Activated B cell treated with CpG ODN at 0.5 μM for 24 hours (primary cell): ENCODE measurements around the gene ASB3. TPM values are rescaled to one million over a fixed set of nuclear protein-coding genes. Genes with fewer than 3 reads are reported as not detected.

Experiments
- ATAC-seq: fragments of 200-7000 bp; cut with Tn5 transposase; one replicate; pipeline ENCODE4 v1.10.0; 2021; ENCODE audit warnings: low read depth, mild to moderate bottlenecking, moderate library complexity
- CTCF ChIA-PET: fragments of 350-600 bp; sonication (Branson Sonifier 250); formaldehyde crosslinking; loops from one replicate; lab custom pipeline; 2021; ENCODE audit warnings: antibody characterized with exemption; lab: Charles Lee
- POLR2A ChIA-PET: fragments of 350-600 bp; sonication (Branson Sonifier 250); formaldehyde crosslinking; loops from one replicate; lab custom pipeline; 2021; ENCODE audit warnings: antibody characterized with exemption; lab: Charles Lee
- DNase-seq: peaks from one replicate; pipeline ENCODE4 v3.0.0; 2022
- H3K27ac Mint-ChIP-seq: one replicate; pipeline ENCODE4 v1.8.0; 2020; ENCODE audit warnings: mixed read lengths
- H3K27me3 Mint-ChIP-seq: one replicate; pipeline ENCODE4 v1.8.0; 2021; ENCODE audit warnings: mixed read lengths
- H3K36me3 Mint-ChIP-seq: one replicate; pipeline ENCODE4 v1.8.0; 2021; ENCODE audit warnings: low read depth, mixed read lengths
- H3K4me1 Mint-ChIP-seq: one replicate; pipeline ENCODE4 v1.8.0; 2021; ENCODE audit warnings: mixed read lengths
- H3K4me3 Mint-ChIP-seq: one replicate; pipeline ENCODE4 v1.8.0; 2020; ENCODE audit warnings: mild to moderate bottlenecking, mixed read lengths
- H3K9me3 Mint-ChIP-seq: one replicate; pipeline ENCODE4 v1.8.0; 2020; ENCODE audit warnings: mixed read lengths
- CTCF ChIP-seq: fragments of 200-600 bp; IDR thresholded peaks from one replicate; pipeline ENCODE4 v1.8.0; 2022; ENCODE audit warnings: antibody characterized with exemption, mild to moderate bottlenecking
- intact Hi-C: fragments of 100-400 bp; cut with micrococcal nuclease; formaldehyde crosslinking; loops from one replicate; pipeline ENCODE4 v1.15.1; 2024
- total RNA-seq: library from RNA; stranded (reverse); gene quantifications from 2 replicates; pipeline ENCODE4 v1.2.3, GENCODE V29; 2022

Gene ASB3
- total RNA-seq, 1 donor from 2014 or later: 22.8 TPM

GRCh38 chr2:53740170-53740569 lies 46.6 kb downstream of the ASB3 start:
- intact Hi-C loops: no loop called here
- H3K4me1 Mint-ChIP-seq: no peaks in the 10 kb centered on the region
- peaks cover 32% of the 10 kb centered on the region for H3K36me3 Mint-ChIP-seq
- ATAC-seq: no peak
- H3K9me3 Mint-ChIP-seq: no peaks in the 10 kb centered on the region
- ChIA-PET CTCF (no interaction called here), POLR2A (no interaction called here)
- TF ChIP-seq CTCF: no peak
- no peaks in the 10 kb centered on the region for H3K27me3 Mint-ChIP-seq
- no peak overlapping the region for H3K4me3 Mint-ChIP-seq
- DNase-seq: no peak
- no peak overlapping the region for H3K27ac Mint-ChIP-seq

GRCh38 chr2:53739032-53739431 lies 47.7 kb downstream of the ASB3 start:
- no peak for TF ChIP-seq CTCF
- no peaks in the 10 kb centered on the region for H3K4me1 Mint-ChIP-seq
- ChIA-PET POLR2A (no interaction called here), CTCF (no interaction called here)
- H3K27me3 Mint-ChIP-seq: no peaks in the 10 kb centered on the region
- H3K9me3 Mint-ChIP-seq: no peaks in the 10 kb centered on the region
- H3K36me3 Mint-ChIP-seq: peaks cover 37% of the 10 kb centered on the region
- ATAC-seq: no peak
- intact Hi-C loops: no loop called here
- no peak for DNase-seq
- no peak overlapping the region for H3K4me3 Mint-ChIP-seq
- H3K27ac Mint-ChIP-seq: no peak overlapping the region

- H3K27me3 Mint-ChIP-seq: no peaks in the 10 kb centered on the region
- H3K4me3 Mint-ChIP-seq: no peak overlapping the region
- POLR2A ChIA-PET: no interaction called here
- TF ChIP-seq CTCF: no peak
- no peak overlapping the region for H3K27ac Mint-ChIP-seq
- DNase-seq (no peak), ATAC-seq (no peak)
- peaks cover 6% of the 10 kb centered on the region for H3K4me1 Mint-ChIP-seq
- CTCF ChIA-PET: no interaction called here
- intact Hi-C loops: no loop called here
- H3K36me3 Mint-ChIP-seq: peaks cover 38% of the 10 kb centered on the region
- no peaks in the 10 kb centered on the region for H3K9me3 Mint-ChIP-seq
Observed at GRCh38 chr2:53737091-53737490, 49.7 kb downstream of the ASB3 start.

- Mint-ChIP-seq H3K4me1 (peaks cover 8% of the 10 kb centered on the region), H3K9me3 (peaks cover 7% of the 10 kb centered on the region), H3K27me3 (no peaks in the 10 kb centered on the region), H3K36me3 (peaks cover 57% of the 10 kb centered on the region), H3K4me3 (no peak overlapping the region), H3K27ac (no peak overlapping the region)
- POLR2A ChIA-PET: no interaction called here
- no peak for TF ChIP-seq CTCF
- ATAC-seq (no peak), DNase-seq (no peak)
- intact Hi-C loops: no loop called here
- CTCF ChIA-PET: no interaction called here
Observed at GRCh38 chr2:53729143-53729762, 57.5 kb downstream of the ASB3 start.

GRCh38 chr2:53727921-53728320 lies 58.8 kb downstream of the ASB3 start:
- intact Hi-C loops: no loop called here
- DNase-seq (no peak), ATAC-seq (no peak)
- H3K4me1 Mint-ChIP-seq: peaks cover 2% of the 10 kb centered on the region
- no peaks in the 10 kb centered on the region for H3K27me3 Mint-ChIP-seq
- no peak for TF ChIP-seq CTCF
- H3K36me3 Mint-ChIP-seq: peaks cover 54% of the 10 kb centered on the region
- ChIA-PET POLR2A (no interaction called here), CTCF (interaction anchor here (0.7 kb wide), 1 partner anchor 40 kb away, joined by 3 read pairs; the partner anchor contains the start of gene CHAC2)
- H3K9me3 Mint-ChIP-seq: peaks cover 7% of the 10 kb centered on the region
- H3K4me3 Mint-ChIP-seq: no peak overlapping the region
- H3K27ac Mint-ChIP-seq: no peak overlapping the region
